IMR-90 (cell line): Measurements from ENCODE around the gene PALB2. TPM values are rescaled to one million over a fixed set of nuclear protein-coding genes. Genes with fewer than 3 reads are reported as not detected.

Experiments used
- ATAC-seq: fragments of 200-7000 bp; cut with Tn5 transposase; 2 replicates; pipeline ENCODE4 v1.9.1; 2020; ENCODE audit warnings: low read depth, mild to moderate bottlenecking, moderate library complexity
- BruUV-seq: library from RNA; stranded (reverse); fragments of 400-500 nt; replicated peaks from 2 replicates; lab custom pipeline; 2021; lab: Mats Ljungman, UMichigan
- CTCF ChIA-PET: fragments of 300-600 bp; formaldehyde crosslinking; extraction: SDS; loops from one replicate; lab custom pipeline; 2021; ENCODE audit warnings: antibody characterized with exemption; lab: Yijun Ruan, JAX
- POLR2A ChIA-PET: fragments of 300-600 bp; sonication (Branson Sonifier 250); formaldehyde crosslinking; loops from one replicate; lab custom pipeline; 2022; ENCODE audit warnings: antibody characterized with exemption; ENCODE audit not compliant: unreplicated experiment; lab: Charles Lee
- DNase-seq: peaks from one replicate; pipeline ENCODE4 v3.0.0; 2013
- H2AFZ ChIP-seq: replicated peaks from 2 replicates; pipeline ENCODE3; 2013; ENCODE audit warnings: low read length, mild to moderate bottlenecking; ENCODE audit not compliant: poor library complexity
- H2AK5ac ChIP-seq: 2 replicates; pipeline ENCODE4 v1.6.1; 2013; ENCODE audit warnings: low read depth, low read length, inconsistent platforms
- H2AK9ac ChIP-seq: replicated peaks from 2 replicates; pipeline ENCODE3; 2013; ENCODE audit warnings: mild to moderate bottlenecking, low read depth, low read length, moderate library complexity; ENCODE audit not compliant: poor library complexity
- H2BK120ac ChIP-seq: 2 replicates; pipeline ENCODE4 v1.6.1; 2013; ENCODE audit warnings: low read depth, low read length, inconsistent platforms
- H2BK15ac ChIP-seq: 3 replicates; pipeline ENCODE4 v1.6.1; 2013; ENCODE audit warnings: low read depth, low read length, inconsistent platforms
- H2BK20ac ChIP-seq: 2 replicates; pipeline ENCODE4 v1.6.1; 2013; ENCODE audit warnings: low read depth, mild to moderate bottlenecking, inconsistent platforms, low read length, moderate library complexity
- H2BK5ac ChIP-seq: 2 replicates; pipeline ENCODE4 v1.6.1; 2013; ENCODE audit warnings: mild to moderate bottlenecking, low read depth, low read length, inconsistent platforms; ENCODE audit not compliant: poor library complexity, severe bottlenecking
- H3K14ac ChIP-seq: replicated peaks from 2 replicates; pipeline ENCODE4 v1.6.1; 2013; ENCODE audit warnings: low read depth, low read length, inconsistent platforms
- H3K18ac ChIP-seq: 2 replicates; pipeline ENCODE4 v1.6.1; 2013; ENCODE audit warnings: low read depth, low read length, control low read depth
- H3K23ac ChIP-seq: 2 replicates; pipeline ENCODE4 v1.6.1; 2013; ENCODE audit warnings: low read depth, low read length, inconsistent platforms
- H3K27ac ChIP-seq: 2 replicates; pipeline ENCODE4 v1.5.1; 2013; ENCODE audit warnings: mild to moderate bottlenecking, control low read depth, low read length; ENCODE audit not compliant: insufficient read depth
- H3K27me3 ChIP-seq: 2 replicates; pipeline ENCODE4 v1.6.1; 2013; ENCODE audit warnings: low read length; ENCODE audit not compliant: control insufficient read depth, insufficient read depth
- H3K36me3 ChIP-seq: 2 replicates; pipeline ENCODE4 v1.6.1; 2013; ENCODE audit warnings: low read length, mixed read lengths; ENCODE audit not compliant: control insufficient read depth, insufficient read depth
- H3K4ac ChIP-seq: 2 replicates; pipeline ENCODE4 v1.6.1; 2013; ENCODE audit warnings: low read depth, low read length, inconsistent platforms
- H3K4me1 ChIP-seq: 2 replicates; pipeline ENCODE4 v1.6.1; 2013; ENCODE audit warnings: low read length, mixed read lengths; ENCODE audit not compliant: control insufficient read depth, insufficient read depth
- H3K4me2 ChIP-seq: 2 replicates; pipeline ENCODE4 v1.6.1; 2013; ENCODE audit warnings: low read depth, mild to moderate bottlenecking, control low read depth, low read length, moderate library complexity
- H3K4me3 ChIP-seq: 2 replicates; pipeline ENCODE4 v1.5.1; 2013; ENCODE audit warnings: low read depth, mild to moderate bottlenecking, control low read depth, low read length, moderate library complexity; ENCODE audit not compliant: insufficient read depth
- H3K56ac ChIP-seq: 2 replicates; pipeline ENCODE4 v1.6.1; 2013; ENCODE audit warnings: low read length, inconsistent platforms; ENCODE audit not compliant: insufficient read depth; ENCODE audit errors: extremely low read depth
- H3K79me1 ChIP-seq, 2 experiments: 2 replicates each; pipeline ENCODE4 v1.6.1; 2013; ENCODE audit warnings: low read length in 2 of 2, inconsistent platforms in 1 of 2, low read depth in 1 of 2
- H3K9ac ChIP-seq: 2 replicates; pipeline ENCODE4 v1.6.1; 2013; ENCODE audit warnings: low read depth, low read length, control low read depth
- H3K9me1 ChIP-seq: 2 replicates; pipeline ENCODE4 v1.6.1; 2013; ENCODE audit warnings: low read length, inconsistent platforms; ENCODE audit not compliant: insufficient read depth
- H3K9me3 ChIP-seq: 2 replicates; pipeline ENCODE4 v1.6.1; 2013; ENCODE audit warnings: low read length; ENCODE audit not compliant: control insufficient read depth, insufficient read depth
- H4K20me1 ChIP-seq: 2 replicates; pipeline ENCODE4 v1.6.1; 2013; ENCODE audit warnings: low read length, inconsistent platforms; ENCODE audit not compliant: insufficient read depth
- H4K5ac ChIP-seq: 2 replicates; pipeline ENCODE4 v1.6.1; 2013; ENCODE audit warnings: mild to moderate bottlenecking, low read depth, low read length, control low read depth
- H4K8ac ChIP-seq, 2 experiments: 2 replicates each; pipeline ENCODE4 v1.6.1; 2013; ENCODE audit warnings: low read depth in 2 of 2, low read length in 2 of 2, control low read depth in 1 of 2, inconsistent platforms in 1 of 2
- H4K91ac ChIP-seq: 2 replicates; pipeline ENCODE4 v1.6.1; 2013; ENCODE audit warnings: low read depth, low read length, inconsistent platforms; ENCODE audit not compliant: insufficient read depth
- BHLHE40 ChIP-seq: fragments of 150-350 bp; IDR thresholded peaks from 2 replicates; pipeline ENCODE4 v1.6.1; 2016; ENCODE audit warnings: mild to moderate bottlenecking, low read depth, low read length
- CEBPB ChIP-seq: IDR thresholded peaks from 2 replicates; pipeline ENCODE4 v1.6.1; 2012; ENCODE audit warnings: low read depth, low read length, improper control_type of control experiment
- CHD1 ChIP-seq: IDR thresholded peaks from 2 replicates; pipeline ENCODE4 v1.6.1; 2012; ENCODE audit warnings: low read depth, low read length, improper control_type of control experiment
- ELK1 ChIP-seq: fragments of 150-350 bp; IDR thresholded peaks from 2 replicates; pipeline ENCODE4 v1.6.1; 2016; ENCODE audit warnings: low read depth, mild to moderate bottlenecking, low read length, moderate library complexity, borderline replicate concordance
- FOS ChIP-seq: fragments of 150-350 bp; IDR thresholded peaks from 2 replicates; pipeline ENCODE4 v1.6.1; 2016; ENCODE audit warnings: low read depth, low read length
- MAFK ChIP-seq: IDR thresholded peaks from 2 replicates; pipeline ENCODE4 v1.6.1; 2012; ENCODE audit warnings: low read depth, low read length, improper control_type of control experiment
- MAZ ChIP-seq: IDR thresholded peaks from 2 replicates; pipeline ENCODE4 v1.6.1; 2012; ENCODE audit warnings: low read depth, mild to moderate bottlenecking, low read length, improper control_type of control experiment, moderate library complexity, borderline replicate concordance
- MXI1 ChIP-seq: IDR thresholded peaks from 2 replicates; pipeline ENCODE4 v1.6.1; 2012; ENCODE audit warnings: low read depth, mild to moderate bottlenecking, low read length, moderate library complexity, borderline replicate concordance
- NFE2L2 ChIP-seq: fragments of 150-350 bp; IDR thresholded peaks from 2 replicates; pipeline ENCODE4 v1.6.1; 2016; ENCODE audit warnings: low read depth, mild to moderate bottlenecking, low read length
- POLR2A ChIP-seq: IDR thresholded peaks from 2 replicates; pipeline ENCODE4 v1.6.1; 2012; ENCODE audit warnings: mild to moderate bottlenecking, low read depth, low read length
- RAD21 ChIP-seq: IDR thresholded peaks from 2 replicates; pipeline ENCODE4 v1.6.1; 2012; ENCODE audit warnings: low read length, improper control_type of control experiment
- RCOR1 ChIP-seq: IDR thresholded peaks from 2 replicates; pipeline ENCODE4 v1.6.1; 2012; ENCODE audit warnings: mild to moderate bottlenecking, low read length, improper control_type of control experiment; ENCODE audit not compliant: insufficient replicate concordance
- RFX5 ChIP-seq: IDR thresholded peaks from 2 replicates; pipeline ENCODE4 v1.8.0; 2012; ENCODE audit warnings: low read depth, mild to moderate bottlenecking, low read length, moderate library complexity
- SMC3 ChIP-seq: fragments of 150-350 bp; IDR thresholded peaks from 2 replicates; pipeline ENCODE4 v1.6.1; 2016; ENCODE audit warnings: low read depth, mild to moderate bottlenecking, antibody characterized with exemption, low read length, moderate library complexity
- USF2 ChIP-seq: fragments of 150-350 bp; IDR thresholded peaks from 2 replicates; pipeline ENCODE4 v1.6.1; 2017; ENCODE audit warnings: mild to moderate bottlenecking, antibody characterized with exemption, low read length, low read depth
- WGBS, 2 experiments: methylation state at CpG; one replicate each; pipeline versions ENCODE4 v1.1.5 to v1.1.7; 2013; ENCODE audit warnings: missing lambda C conversion rate in 2 of 2; ENCODE audit not compliant: insufficient read length in 1 of 2; ENCODE audit errors: extremely low coverage in 2 of 2; 5-methylcytosine and 5-hydroxymethylcytosine counted together
- dilution Hi-C: fragments of 300-500 bp; cut with HindIII; formaldehyde crosslinking; loops from one replicate; pipeline ENCODE4 v1.14.3; 2018; ENCODE audit warnings: low sequenced_read_pairs; ENCODE audit not compliant: unreplicated experiment
- in situ Hi-C: fragments of 300-500 bp; cut with MboI; formaldehyde crosslinking; loops from 3 replicates; pipeline ENCODE4 v1.14.3; 2019; ENCODE audit warnings: low sequenced_read_pairs, inconsistent platforms, mixed read lengths
- intact Hi-C: fragments of 100-400 bp; cut with micrococcal nuclease; formaldehyde crosslinking; loops from 2 replicates; pipeline ENCODE4 v1.10.0; 2022
- polyA plus RNA-seq, 3 experiments: library from polyadenylated mRNA; depleted of rRNA; stranded (reverse); fragments of >200 nt; gene quantifications; 2 replicates each; pipeline ENCODE4 v1.2.3, GENCODE V29; 2012; ENCODE audit warnings: low replicate concordance in 1 of 3
- total RNA-seq: library from RNA; depleted of rRNA; stranded (reverse); fragments of >200 nt; gene quantifications from 2 replicates; pipeline ENCODE4 v1.2.3, GENCODE V29; 2012
- TF ChIP-seq, protein P1 (sequence below): conservative IDR thresholded peaks from 2 replicates; pipeline ENCODE4 v1.5.1; 2012; ENCODE audit warnings: mild to moderate bottlenecking, low read depth, low read length, improper control_type of control experiment

PALB2 gene
- total and polyA plus RNA-seq, 2 of the 4 experiments (the other 2 are of a cell fraction): 4.1 to 8.6 TPM

GRCh38 chr16:23609929-23610328 lies 31.2 kb downstream of the PALB2 start:
- ATAC-seq: no peak
- Histone ChIP-seq H3K27ac (no peak overlapping the region), H3K56ac (no peak overlapping the region), H2AK9ac (no peak overlapping the region), H3K9me3 (no peaks in the 10 kb centered on the region), H3K14ac (no peak overlapping the region), H3K4me1 (no peaks in the 10 kb centered on the region), H4K91ac (no peak overlapping the region), H3K4me2 (no peak overlapping the region), H2BK5ac (no peak overlapping the region), H3K27me3 (no peaks in the 10 kb centered on the region), H2BK120ac (no peak overlapping the region), H3K9me1 (no peaks in the 10 kb centered on the region), H3K9ac (no peak overlapping the region), H3K79me1 (no peaks in the 10 kb centered on the region), H2BK20ac (no peak overlapping the region), H4K5ac (no peak overlapping the region), H2AFZ (no peak overlapping the region), H3K23ac (no peak overlapping the region), H2AK5ac (no peak overlapping the region), H3K18ac (no peak overlapping the region), H4K8ac (no peak overlapping the region), H3K4ac (no peak overlapping the region), H4K20me1 (no peaks in the 10 kb centered on the region), H2BK15ac (no peak overlapping the region), H3K4me3 (no peak overlapping the region), H3K36me3 (peaks cover 17% of the 10 kb centered on the region)
- ChIA-PET CTCF (interaction anchor here (1.3 kb wide), 1 partner anchor 13 kb away, joined by 3 read pairs; no protein-coding TSS in a partner anchor), POLR2A (no interaction called here)
- dilution Hi-C loops: no loop called here
- in situ Hi-C loops: no loop called here
- no TSS peak for BruUV-seq
- WGBS, 2 experiments: no CpG with 5 or more reads among the region's 1 CpG
- intact Hi-C loops: no loop called here
- DNase-seq: no peak
- no peak for TF ChIP-seq RFX5
- TF ChIP-seq POLR2A: no peak
- no peak for TF ChIP-seq BHLHE40
- no peak for TF ChIP-seq SMC3
- no peak for TF ChIP-seq MXI1
- TF ChIP-seq ELK1: no peak
- TF ChIP-seq MAZ: no peak
- no peak for TF ChIP-seq MAFK
- TF ChIP-seq RCOR1: no peak
- no peak for TF ChIP-seq NFE2L2
- TF ChIP-seq RAD21: no peak
- no peak for TF ChIP-seq CHD1
- no peak for TF ChIP-seq USF2
- no peak for TF ChIP-seq FOS
- TF ChIP-seq CEBPB: no peak
- TF ChIP-seq, protein P1, sequence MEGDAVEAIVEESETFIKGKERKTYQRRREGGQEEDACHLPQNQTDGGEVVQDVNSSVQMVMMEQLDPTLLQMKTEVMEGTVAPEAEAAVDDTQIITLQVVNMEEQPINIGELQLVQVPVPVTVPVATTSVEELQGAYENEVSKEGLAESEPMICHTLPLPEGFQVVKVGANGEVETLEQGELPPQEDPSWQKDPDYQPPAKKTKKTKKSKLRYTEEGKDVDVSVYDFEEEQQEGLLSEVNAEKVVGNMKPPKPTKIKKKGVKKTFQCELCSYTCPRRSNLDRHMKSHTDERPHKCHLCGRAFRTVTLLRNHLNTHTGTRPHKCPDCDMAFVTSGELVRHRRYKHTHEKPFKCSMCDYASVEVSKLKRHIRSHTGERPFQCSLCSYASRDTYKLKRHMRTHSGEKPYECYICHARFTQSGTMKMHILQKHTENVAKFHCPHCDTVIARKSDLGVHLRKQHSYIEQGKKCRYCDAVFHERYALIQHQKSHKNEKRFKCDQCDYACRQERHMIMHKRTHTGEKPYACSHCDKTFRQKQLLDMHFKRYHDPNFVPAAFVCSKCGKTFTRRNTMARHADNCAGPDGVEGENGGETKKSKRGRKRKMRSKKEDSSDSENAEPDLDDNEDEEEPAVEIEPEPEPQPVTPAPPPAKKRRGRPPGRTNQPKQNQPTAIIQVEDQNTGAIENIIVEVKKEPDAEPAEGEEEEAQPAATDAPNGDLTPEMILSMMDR: no peak
